Prostate gland (tissue), 2 donors: ENCODE data around the gene THAP12. TPM values are rescaled to one million over a fixed set of nuclear protein-coding genes. Genes with fewer than 3 reads are reported as not detected.
"Not testable (repeated sequence)": the region's sequence is repeated elsewhere in the genome, so short reads cannot be mapped to it uniquely, and the experiment has no call there.

ENCODE experiments used
- DNase-seq: peaks from one replicate; pipeline ENCODE4 v3.0.0-alpha.2; 2019; ENCODE audit warnings: low spot score
- H3K27ac ChIP-seq, 2 donors: fragments of 200-600 bp; sonication (generic); 2 replicates each; pipeline ENCODE4 v1.5.1; 2017 to 2019
- H3K27me3 ChIP-seq: fragments of 200-600 bp; sonication (generic); replicated peaks from 2 replicates; pipeline ENCODE4 v1.5.1; 2019; ENCODE audit not compliant: insufficient read depth
- H3K36me3 ChIP-seq, 2 donors: fragments of 200-600 bp; sonication (generic); 1 replicate in 1 of 2; 2 replicates in 1 of 2; pipeline versions ENCODE4 v1.5.1 to v1.8.1; 2017 to 2019
- H3K4me1 ChIP-seq: fragments of 200-600 bp; sonication (generic); replicated peaks from 2 replicates; pipeline ENCODE4 v1.5.1; 2019
- H3K4me3 ChIP-seq, 2 donors: fragments of 200-600 bp; sonication (generic); 2 replicates each; pipeline ENCODE4 v1.5.1; 2017 to 2019
- H3K9me3 ChIP-seq: fragments of 200-600 bp; sonication (generic); 2 replicates; pipeline ENCODE4 v1.5.1; 2017
- POLR2A ChIP-seq: fragments of 450-650 bp; IDR thresholded peaks from one replicate; pipeline ENCODE4 v1.6.1; 2016; ENCODE audit warnings: antibody characterized with exemption, mild to moderate bottlenecking
- POLR2AphosphoS5 ChIP-seq: sonication (generic); formaldehyde crosslinking; IDR thresholded peaks from one replicate; pipeline ENCODE4 v1.6.1; 2017; ENCODE audit warnings: antibody characterized with exemption
- WGBS: methylation state at CpG from one replicate; pipeline ENCODE4 v1.1.5; 2018; 5-methylcytosine and 5-hydroxymethylcytosine counted together
- intact Hi-C: fragments of 100-400 bp; cut with DNase I; formaldehyde crosslinking; loops from one replicate; pipeline ENCODE4 v1.14.2; 2022
- total RNA-seq, 2 donors: library from RNA; depleted of rRNA; stranded (reverse); fragments of >200 nt; gene quantifications; one replicate each; pipeline ENCODE4 v1.1.0, GENCODE V29; 2016
- TF ChIP-seq, protein P1 (sequence below), 4 experiments: fragments of 200-600 bp in 2 of 4; fragments of 450-650 bp in 2 of 4; sonication (generic) in 2 of 4; IDR thresholded peaks; 1 replicate in 3 of 4; 2 replicates in 1 of 4; pipeline ENCODE4 v1.5.1; 2016 to 2019; ENCODE audit warnings: antibody characterized with exemption in 4 of 4, mild to moderate bottlenecking in 2 of 4, moderate library complexity in 2 of 4

Gene THAP12
- total RNA-seq, 2 donors from 2014 or later = 26.6 to 31.9 TPM

DNA sequence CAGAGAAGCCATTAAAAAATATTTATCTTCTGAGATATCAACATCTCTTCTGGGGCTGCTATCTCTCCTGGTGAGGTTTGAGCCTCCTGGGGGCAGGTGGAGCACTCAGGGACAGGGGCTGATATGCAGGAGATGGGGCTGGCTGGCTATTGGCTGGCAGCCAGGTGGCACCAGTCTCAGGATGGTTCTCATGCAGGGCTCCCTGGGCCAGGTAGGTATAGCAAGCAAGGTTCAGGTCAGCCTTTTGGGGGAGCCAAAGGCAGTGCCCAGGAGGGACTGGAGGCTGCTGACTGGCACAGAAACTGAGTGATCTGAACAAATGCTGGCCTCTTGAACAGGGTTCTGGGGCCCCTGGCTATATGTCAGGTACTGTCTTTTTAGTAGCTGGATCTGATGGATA is 34.1 kb upstream of the THAP12 start:
- no peak overlapping the region for H3K27ac ChIP-seq
- no peaks in the 10 kb centered on the region for H3K36me3 ChIP-seq
- no peaks in the 10 kb centered on the region for H3K9me3 ChIP-seq
- intact Hi-C loops = no loop called here
- H3K4me1 ChIP-seq = no peaks in the 10 kb centered on the region
- TF ChIP-seq, protein P1, sequence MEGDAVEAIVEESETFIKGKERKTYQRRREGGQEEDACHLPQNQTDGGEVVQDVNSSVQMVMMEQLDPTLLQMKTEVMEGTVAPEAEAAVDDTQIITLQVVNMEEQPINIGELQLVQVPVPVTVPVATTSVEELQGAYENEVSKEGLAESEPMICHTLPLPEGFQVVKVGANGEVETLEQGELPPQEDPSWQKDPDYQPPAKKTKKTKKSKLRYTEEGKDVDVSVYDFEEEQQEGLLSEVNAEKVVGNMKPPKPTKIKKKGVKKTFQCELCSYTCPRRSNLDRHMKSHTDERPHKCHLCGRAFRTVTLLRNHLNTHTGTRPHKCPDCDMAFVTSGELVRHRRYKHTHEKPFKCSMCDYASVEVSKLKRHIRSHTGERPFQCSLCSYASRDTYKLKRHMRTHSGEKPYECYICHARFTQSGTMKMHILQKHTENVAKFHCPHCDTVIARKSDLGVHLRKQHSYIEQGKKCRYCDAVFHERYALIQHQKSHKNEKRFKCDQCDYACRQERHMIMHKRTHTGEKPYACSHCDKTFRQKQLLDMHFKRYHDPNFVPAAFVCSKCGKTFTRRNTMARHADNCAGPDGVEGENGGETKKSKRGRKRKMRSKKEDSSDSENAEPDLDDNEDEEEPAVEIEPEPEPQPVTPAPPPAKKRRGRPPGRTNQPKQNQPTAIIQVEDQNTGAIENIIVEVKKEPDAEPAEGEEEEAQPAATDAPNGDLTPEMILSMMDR (IDR thresholded peaks at IDR 0.05) = no peak
- TF ChIP-seq POLR2A (no peak), POLR2AphosphoS5 (no peak)
- no peak for DNase-seq
- H3K4me3 ChIP-seq = no peak overlapping the region
- no peaks in the 10 kb centered on the region for H3K27me3 ChIP-seq

DNA sequence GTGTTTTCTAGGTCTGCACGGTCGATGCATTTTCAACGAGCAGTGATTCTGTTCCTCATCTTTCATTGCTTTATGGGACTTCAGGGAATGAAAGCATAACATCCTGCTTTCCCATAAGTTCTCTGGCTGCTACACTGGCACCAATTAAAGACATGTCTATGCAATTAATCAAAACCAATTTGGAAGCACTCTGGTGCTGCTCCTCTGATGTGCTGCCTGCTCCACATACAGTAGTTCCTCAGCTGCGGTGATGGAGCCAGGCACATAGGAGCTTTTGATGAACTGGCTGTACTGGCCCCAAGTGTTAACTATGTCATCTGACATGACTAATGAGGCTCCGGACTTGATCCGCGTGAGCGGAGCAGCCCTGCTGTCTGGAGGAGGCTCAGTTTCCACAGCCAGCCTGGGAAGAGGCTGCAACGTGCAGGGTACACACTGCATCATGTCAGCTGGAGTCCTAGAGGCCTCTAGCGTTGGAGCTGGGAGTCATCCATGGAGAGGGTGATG is 30.0 kb upstream of the THAP12 start:
- TF ChIP-seq POLR2AphosphoS5 (no peak), POLR2A (no peak)
- TF ChIP-seq, protein P1 (IDR thresholded peaks at IDR 0.05) = no peak
- H3K4me3 ChIP-seq = no peak overlapping the region
- 68% methylated on average over 10 of the region's 10 CpGs for WGBS
- intact Hi-C loops = no loop called here
- H3K4me1 ChIP-seq = peaks cover 2% of the 10 kb centered on the region
- H3K36me3 ChIP-seq = no peaks in the 10 kb centered on the region
- no peaks in the 10 kb centered on the region for H3K27me3 ChIP-seq
- DNase-seq = no peak
- no peak overlapping the region for H3K27ac ChIP-seq
- H3K9me3 ChIP-seq = no peaks in the 10 kb centered on the region

DNA sequence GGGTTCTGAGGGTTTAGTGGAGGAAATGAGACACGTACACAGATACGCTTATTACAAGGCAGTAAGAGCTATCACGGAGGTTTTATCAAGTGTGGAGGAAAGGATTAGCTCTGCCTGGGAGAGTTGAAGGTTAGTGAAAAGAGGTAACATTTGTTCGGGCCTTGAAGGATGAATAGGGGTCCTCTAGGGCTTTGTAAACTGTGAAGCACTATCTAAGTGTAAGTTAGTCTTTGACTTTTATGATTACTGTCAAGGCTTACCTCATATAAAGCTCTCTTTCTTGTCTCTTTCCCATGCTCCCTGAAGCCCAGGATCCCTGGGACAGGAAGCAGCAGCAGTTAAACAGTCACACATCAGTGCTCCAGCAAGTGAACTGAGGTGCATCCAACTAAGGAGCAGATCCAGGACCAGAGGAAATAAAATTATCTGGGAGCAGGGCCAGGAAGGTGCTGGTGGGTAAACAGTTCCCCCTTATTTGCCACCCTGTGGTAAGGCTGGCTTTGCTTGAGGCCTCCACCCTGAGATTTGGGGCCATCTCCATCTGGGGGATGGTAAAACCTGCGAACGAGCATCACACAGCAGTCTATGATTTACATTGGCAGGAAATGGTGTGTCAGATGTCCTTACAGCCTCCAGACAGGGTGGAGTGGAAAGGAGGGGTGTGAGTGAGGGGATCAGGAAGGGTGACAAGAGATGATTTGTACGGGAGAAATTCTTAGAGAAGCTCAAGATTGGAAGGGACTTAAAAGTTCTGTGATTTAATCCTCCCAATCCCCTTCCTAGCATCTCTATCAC is 27.4 kb upstream of the THAP12 start:
- peaks cover 2% of the 10 kb centered on the region for H3K4me1 ChIP-seq
- intact Hi-C loops = no loop called here
- H3K36me3 ChIP-seq = no peaks in the 10 kb centered on the region
- no peak overlapping the region for H3K4me3 ChIP-seq
- H3K9me3 ChIP-seq = no peaks in the 10 kb centered on the region
- 49% methylated on average over 7 of the region's 7 CpGs for WGBS
- no peaks in the 10 kb centered on the region for H3K27me3 ChIP-seq
- TF ChIP-seq POLR2AphosphoS5 (no peak), POLR2A (no peak)
- TF ChIP-seq, protein P1 (IDR thresholded peaks at IDR 0.05) = no peak
- no peak for DNase-seq
- H3K27ac ChIP-seq = no peak overlapping the region

DNA sequence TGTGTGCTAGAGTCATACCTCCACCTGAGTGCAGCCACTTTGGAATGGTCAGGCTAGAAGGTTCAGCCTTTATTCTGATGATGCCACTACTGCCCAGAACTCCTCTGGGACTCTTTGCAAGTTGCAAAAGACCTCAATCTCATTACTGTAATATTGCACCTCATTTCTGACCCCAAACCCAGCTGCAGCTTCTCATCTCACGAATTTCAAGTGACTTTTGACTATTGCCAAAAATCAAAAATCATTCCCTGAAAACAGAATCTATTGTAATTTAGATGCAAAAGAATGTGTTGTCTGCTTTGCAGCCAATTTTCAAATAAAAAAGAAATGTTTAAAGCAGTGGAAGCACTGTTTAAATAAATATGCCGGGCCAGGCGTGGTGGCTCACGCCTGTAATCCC is 25.4 kb upstream of the THAP12 start:
- Histone ChIP-seq H3K9me3 (no peaks in the 10 kb centered on the region), H3K4me1 (peaks cover 2% of the 10 kb centered on the region), H3K36me3 (no peaks in the 10 kb centered on the region), H3K27me3 (no peaks in the 10 kb centered on the region), H3K4me3 (no peak overlapping the region), H3K27ac (no peak overlapping the region)
- TF ChIP-seq POLR2AphosphoS5 = no peak
- TF ChIP-seq, protein P1 (IDR thresholded peaks at IDR 0.05) = no peak
- no peak for TF ChIP-seq POLR2A
- no peak for DNase-seq
- intact Hi-C loops = no loop called here
- WGBS = 90% methylated on average over 4 of the region's 4 CpGs

DNA sequence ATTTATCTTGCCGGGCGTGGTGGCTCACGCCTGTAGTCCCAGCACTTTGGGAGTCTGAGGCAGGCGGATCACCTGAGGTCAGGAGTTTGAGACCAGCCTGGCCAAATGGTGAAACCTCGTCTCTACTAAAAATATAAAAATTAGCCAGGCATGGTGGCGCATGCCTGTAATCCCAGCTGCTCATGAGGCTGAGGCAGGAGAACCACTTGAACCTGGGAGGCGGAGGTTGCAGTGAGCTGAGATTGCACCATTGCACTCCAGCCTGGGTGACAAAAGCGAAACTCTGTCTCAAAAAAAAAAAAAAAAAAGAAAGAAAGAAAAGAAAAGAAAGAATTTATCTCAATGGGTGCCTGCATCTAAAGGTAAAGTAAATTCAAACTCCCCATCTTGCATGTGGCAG is 20.6 kb upstream of the THAP12 start:
- DNase-seq, H3K27ac ChIP-seq, H3K4me3 ChIP-seq, intact Hi-C loops, H3K27me3 ChIP-seq, H3K4me1 ChIP-seq, H3K9me3 ChIP-seq, H3K36me3 ChIP-seq: not testable (repeated sequence)
- 87% methylated on average over 8 of the region's 8 CpGs for WGBS
